SIG-M5 (cell line): ENCODE results near the gene ESRRB.
"Not testable (repeated sequence)": the region's sequence is repeated elsewhere in the genome, so short reads cannot be mapped to it uniquely, and the experiment has no call there.

ENCODE experiments used
- DNase-seq: peaks from one replicate; lab custom pipeline; 2025; lab: John Stamatoyannopoulos, UW

Gene ESRRB

GRCh38 chr14:76497550-76498462 is 121.9 kb downstream of the ESRRB start:
- no peak for DNase-seq

- DNase-seq, result no peak
Measured at GRCh38 chr14:76498463-76498935, 122.6 kb downstream of the ESRRB start.

- no peak for DNase-seq
Measured at GRCh38 chr14:76498976-76499375, 123.0 kb downstream of the ESRRB start.

- DNase-seq, result no peak
Measured at GRCh38 chr14:76499399-76499798, 123.5 kb downstream of the ESRRB start.

GRCh38 chr14:76500011-76500410 is 124.1 kb downstream of the ESRRB start:
- DNase-seq, result no peak

GRCh38 chr14:76500480-76500879 is 124.5 kb downstream of the ESRRB start:
- DNase-seq, result no peak

GRCh38 chr14:76501156-76501720 is 125.3 kb downstream of the ESRRB start:
- DNase-seq, result no peak

- DNase-seq, result no peak
Measured at GRCh38 chr14:76502219-76502618, 126.3 kb downstream of the ESRRB start.

GRCh38 chr14:76502638-76503037 is 126.7 kb downstream of the ESRRB start:
- no peak for DNase-seq

GRCh38 chr14:76509311-76509710 is 133.4 kb downstream of the ESRRB start:
- no peak for DNase-seq

- no peak for DNase-seq
Measured at GRCh38 chr14:76510181-76510580, 134.2 kb downstream of the ESRRB start.

GRCh38 chr14:76514213-76514998 is 138.5 kb downstream of the ESRRB start:
- no peak for DNase-seq

- DNase-seq, result no peak
Measured at GRCh38 chr14:76516884-76517283, 140.9 kb downstream of the ESRRB start.

- no peak for DNase-seq
Measured at GRCh38 chr14:76518366-76518765, 142.4 kb downstream of the ESRRB start.

- no peak for DNase-seq
Measured at GRCh38 chr14:76525106-76525821, 149.3 kb downstream of the ESRRB start.

- DNase-seq, result no peak
Measured at GRCh38 chr14:76531085-76531484, 155.1 kb downstream of the ESRRB start.

- no peak for DNase-seq
Measured at GRCh38 chr14:76531821-76532318, 155.9 kb downstream of the ESRRB start.

GRCh38 chr14:76536636-76537035 is 160.7 kb downstream of the ESRRB start:
- DNase-seq, result not testable (repeated sequence)

- DNase-seq, result no peak
Measured at GRCh38 chr14:76537906-76538647, 162.1 kb downstream of the ESRRB start.

GRCh38 chr14:76538648-76539008 is 162.7 kb downstream of the ESRRB start:
- DNase-seq, result no peak

GRCh38 chr14:76539130-76539529 is 163.2 kb downstream of the ESRRB start:
- no peak for DNase-seq
